GM19099 (cell line): ENCODE measurements around the gene GAA.

Experiments
- POLR2A ChIP-seq: IDR thresholded peaks from 3 replicates; pipeline ENCODE4 v1.6.1; 2011; ENCODE audit warnings: low read depth; ENCODE audit not compliant: insufficient read length; ENCODE audit errors: extremely low read depth

GAA gene

DNA sequence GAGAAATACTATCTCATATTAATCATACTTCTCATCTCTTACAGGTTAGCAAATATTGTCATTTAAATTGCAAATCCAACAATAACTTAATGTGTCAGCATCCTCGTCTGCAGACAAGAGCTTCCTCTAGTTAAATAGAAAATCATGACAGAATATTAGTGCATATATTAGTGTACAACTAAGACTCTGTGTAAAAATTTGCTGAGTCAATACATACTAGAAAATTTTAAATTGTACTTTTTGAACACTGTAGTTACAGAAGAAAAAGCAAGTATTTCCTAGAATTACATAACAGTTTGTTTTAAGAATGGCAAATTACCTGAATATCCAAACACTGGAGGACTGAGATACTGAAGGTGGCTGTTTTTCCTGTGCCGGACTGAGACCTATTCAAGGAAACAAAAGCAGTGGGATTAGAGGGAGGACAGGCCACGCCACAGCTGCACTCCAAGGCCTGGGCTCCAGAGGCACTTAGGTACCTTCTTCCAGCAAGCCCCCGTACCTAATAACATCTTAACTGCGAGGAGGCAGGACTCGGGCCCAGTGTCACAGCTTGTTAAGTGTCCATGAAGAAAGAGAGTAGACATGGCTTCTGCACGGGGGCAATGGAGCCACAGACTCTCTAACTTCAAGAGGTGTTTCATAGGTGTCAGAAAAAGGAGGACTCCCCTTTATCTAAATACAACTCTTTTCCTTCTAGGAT lies 40.2 kb downstream of the GAA start:
- TF ChIP-seq POLR2A, result no peak

DNA sequence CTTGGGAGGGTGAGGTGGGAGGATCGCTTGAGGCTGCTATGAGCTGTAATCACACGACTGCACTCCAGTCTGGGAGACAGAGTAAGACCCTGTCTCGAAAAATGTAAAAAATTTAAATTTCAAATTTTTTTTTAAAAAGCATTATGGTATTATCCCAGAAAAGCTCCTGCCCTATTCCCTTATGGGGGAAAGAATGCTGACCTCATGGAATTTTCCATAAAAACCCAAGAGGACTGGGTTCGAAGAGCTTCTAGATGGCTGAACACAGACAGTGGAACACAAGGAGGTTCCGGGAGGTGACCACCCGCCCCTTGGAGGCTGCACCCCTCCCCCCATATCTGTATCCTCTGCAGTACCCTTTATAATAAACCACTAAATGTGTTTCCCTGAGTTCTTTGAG lies 41.5 kb downstream of the GAA start:
- no peak for TF ChIP-seq POLR2A

DNA sequence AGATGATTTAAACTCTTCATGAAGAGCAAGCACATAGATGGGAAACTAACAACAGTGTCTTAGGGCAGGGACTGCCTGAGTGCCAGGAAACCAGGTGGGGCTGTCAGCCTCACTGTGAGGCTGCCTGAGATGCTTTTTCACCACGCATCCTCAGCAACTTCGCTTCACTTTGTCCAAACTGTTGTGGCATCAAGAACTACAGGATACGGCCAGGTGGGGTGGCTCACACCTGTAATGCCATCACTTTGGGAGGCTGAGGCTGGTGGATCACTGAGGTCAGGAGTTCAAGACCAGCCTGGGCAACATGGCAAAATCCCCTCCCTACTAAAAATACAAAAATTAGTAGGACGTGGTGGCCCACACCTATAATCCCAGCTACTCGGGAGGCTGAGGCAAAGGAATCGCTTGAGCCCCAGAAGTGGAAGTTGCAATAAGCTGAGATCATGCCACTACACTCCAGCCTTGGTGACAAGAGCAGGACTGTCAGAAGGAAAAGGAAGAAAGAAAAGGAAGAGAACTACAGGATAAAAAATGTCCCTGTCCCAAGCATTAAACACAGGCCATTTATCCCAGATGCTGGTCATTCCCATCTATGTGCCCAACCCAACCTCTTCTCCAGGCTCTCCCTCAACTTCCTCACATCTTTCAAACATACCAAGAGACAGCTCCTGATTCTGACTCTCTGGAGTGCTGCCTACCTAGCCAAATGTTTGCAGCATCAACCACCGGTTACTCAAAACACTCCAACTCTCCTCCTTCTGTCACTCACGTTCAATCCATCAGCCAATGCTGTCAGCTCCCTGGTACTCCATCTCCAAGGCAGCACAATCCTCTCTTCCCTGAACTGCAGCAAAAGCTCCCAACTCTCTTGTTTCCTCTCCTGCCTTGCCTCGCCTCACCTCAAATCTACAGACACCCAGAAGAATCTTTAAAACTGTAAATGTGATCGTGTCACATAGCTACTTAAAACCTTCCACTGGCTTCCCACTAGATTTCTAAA lies 44.0 kb downstream of the GAA start:
- TF ChIP-seq POLR2A, result no peak

DNA sequence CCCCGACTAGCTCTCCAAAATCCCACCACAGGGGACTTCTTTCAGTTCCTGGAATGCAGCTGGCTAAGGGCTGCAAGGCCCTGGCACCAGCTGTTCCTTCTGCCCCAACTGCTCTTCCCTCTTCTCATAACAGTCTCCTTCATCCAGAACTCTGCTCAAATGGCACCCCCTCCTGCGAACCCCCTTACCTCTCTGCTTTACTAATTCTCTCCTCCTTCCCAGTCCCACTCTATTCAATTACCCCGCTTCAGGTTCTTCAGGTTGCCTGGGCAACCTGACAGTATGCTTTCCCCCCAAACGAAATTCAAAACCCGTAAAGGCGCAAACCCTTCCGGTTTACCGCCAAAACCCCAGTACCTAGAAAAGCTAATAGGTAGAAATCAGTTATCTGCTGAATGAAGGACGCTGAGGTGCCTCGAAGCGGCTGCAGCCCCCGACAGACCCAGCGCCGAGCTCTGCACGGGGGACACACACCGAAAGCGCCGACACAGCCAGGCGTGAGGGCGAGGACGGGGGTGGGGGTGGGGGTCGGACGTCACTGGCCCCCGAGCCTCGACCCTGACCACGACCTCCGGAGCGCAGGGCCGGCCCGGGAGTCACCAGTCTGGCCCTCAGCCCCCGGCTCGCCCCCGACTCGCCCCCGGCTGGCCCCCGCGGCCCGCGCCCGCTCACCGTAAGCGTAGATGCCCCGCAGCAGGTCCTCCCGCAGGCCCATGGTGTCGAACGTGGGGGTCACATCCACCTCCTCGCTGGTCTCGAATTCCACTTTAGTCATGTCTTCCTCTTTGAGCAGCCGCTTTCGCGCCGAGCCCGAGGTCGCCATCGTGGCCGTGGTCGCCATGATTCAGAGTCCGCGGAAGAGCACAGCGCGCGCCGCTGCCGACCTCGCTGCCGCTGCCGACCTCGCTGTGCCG lies 45.0 kb downstream of the GAA start:
- no peak for TF ChIP-seq POLR2A

DNA sequence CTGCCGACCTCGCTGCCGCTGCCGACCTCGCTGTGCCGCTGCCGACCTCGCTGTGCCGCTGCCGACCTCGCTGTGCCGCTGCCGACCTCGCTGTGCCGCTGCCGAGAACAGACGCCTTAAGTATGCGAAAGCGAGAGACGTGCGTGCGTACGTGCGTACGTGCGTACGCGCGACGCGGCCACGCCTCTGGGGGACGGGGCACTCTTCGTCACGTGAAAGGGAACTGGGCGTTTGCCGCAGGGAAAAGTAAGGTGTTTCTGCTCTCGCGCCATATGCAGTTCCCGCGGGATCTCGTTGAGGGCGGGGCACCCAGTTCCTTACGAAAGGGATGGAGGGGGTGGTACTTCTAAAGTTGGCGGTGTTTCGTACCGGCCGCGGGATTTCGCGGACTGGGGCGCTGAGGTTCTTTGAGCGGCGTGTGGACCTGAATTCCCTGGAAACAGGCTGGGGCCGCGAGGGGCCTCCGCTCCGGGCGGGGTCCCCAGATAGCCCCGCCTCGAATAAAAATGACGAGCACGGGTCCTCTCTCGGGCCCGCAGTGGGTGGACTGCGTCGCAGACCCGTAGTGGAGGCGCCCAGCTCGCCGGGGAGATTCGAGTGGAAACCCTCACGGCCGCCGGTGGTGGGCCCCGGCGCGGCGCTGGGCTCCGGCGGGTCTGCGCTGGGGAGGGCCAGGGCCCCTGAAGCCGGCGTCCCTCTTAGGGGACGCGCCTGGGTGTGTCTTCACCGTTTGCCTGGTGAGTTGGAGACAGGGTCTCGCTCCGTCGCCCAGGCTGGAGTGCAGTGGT lies 45.8 kb downstream of the GAA start, which contains the start of gene EIF4A3:
TSS of gene EIF4A3 (minus strand) at position 94 of the 788 bp plus-strand sequence. CDS start 167 bp downstream, outside the sequence.
- peak; percentile 99 for TF ChIP-seq POLR2A

DNA sequence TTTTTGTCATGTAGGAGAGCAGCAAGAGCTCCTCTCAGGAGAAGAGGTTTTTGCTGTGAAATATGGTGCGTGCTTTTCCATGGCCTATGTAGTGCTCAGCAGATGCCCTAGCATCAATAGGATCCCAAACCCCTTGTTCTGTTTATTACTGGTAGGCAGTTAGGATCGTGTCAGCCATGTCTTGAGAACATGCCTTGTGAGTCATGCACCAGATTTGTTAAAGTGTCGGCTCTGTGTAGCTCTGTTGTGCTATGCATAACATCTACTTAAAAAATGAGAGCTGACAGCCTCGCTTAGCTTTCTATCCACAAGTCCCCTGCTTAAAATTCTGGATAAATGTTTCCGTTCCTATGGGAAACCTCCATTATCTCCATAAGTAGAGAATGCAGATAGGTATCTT lies 50.0 kb downstream of the GAA start:
- no peak for TF ChIP-seq POLR2A

DNA sequence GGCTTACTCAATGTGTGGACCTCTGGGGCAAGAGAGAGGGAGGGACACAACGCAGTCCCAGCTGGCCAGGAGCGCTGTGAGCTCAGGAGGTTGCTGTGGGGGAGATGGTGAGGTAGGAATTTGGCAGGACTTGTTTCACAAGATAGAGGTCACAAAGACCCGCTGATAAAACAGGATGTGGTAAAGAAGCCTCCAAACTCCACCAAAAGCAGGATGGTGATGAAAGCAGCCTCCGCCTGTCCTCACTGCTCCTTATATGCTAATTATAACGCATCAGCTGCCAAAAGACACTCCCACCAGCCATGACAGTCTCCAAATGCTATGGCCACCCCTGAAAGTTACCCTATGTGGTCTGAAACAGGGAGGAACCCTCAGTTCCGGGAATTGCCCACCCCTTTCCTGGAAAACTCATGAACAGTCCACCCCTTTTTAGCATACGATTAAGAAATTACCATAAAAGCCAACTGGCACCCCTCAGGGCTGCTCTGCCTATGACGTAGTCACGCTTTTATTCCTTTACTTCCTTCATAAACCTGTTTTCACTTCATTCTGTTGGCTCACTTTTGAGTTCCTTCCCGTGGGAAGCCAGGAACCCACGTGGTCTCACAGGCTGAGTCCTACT lies 50.8 kb downstream of the GAA start:
- TF ChIP-seq POLR2A, result no peak

DNA sequence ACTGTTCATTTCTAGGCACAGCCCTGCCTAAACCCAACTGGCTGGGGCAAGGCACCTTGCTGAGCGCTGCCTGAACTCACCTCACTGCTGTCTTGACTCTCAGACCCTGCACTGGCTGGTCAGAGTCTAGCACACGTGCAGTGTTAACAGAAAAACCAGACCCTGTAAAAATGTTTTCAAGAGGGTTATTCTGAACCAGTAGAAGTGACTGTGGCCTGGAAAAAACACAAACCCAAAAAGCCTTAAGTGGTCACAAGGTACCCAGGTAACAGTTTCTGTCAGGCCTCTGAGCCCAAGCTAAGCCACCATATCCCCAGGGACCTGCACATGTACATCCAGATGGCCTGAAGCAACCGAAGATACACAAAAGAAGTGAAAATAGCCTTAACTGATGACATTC lies 51.6 kb downstream of the GAA start:
- no peak for TF ChIP-seq POLR2A

DNA sequence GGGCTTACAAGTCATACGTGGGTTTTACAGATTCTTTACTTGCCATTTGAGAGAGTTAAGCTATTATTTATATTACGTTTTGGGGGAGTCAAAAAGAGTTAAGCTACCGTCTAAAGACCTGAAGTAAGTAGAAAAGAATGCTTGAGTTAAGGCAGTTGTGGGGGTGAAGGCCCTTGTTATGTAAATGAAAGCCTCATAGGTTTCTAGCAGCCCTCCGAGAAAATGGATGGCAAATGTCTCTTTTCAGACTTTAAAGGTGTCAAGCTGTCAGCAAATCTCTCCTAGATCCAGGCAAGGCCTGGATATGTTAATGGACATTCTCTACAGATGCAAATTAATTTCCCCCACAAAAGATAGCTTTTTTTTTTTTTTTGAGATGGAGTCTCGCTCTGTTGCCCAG lies 52.8 kb downstream of the GAA start:
- no peak for TF ChIP-seq POLR2A

DNA sequence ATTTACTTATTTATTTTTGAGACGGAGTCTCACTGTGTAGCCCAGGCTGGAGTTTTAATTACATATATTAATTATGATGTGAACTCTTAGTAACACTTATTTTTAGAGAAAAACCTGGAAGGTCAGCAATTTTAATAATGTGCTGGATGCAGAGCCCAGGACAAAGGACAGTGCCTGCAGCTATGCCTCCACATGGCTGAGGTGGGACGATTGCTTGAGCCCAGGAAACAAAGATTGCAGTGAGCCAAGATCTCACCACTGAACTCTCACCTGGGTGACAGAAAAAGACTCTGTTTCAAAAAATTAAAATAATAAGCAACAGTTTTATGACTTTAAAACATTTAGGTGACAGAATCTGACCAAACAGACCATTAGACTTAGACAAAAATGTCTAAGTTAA lies 57.5 kb downstream of the GAA start:
- no peak for TF ChIP-seq POLR2A

DNA sequence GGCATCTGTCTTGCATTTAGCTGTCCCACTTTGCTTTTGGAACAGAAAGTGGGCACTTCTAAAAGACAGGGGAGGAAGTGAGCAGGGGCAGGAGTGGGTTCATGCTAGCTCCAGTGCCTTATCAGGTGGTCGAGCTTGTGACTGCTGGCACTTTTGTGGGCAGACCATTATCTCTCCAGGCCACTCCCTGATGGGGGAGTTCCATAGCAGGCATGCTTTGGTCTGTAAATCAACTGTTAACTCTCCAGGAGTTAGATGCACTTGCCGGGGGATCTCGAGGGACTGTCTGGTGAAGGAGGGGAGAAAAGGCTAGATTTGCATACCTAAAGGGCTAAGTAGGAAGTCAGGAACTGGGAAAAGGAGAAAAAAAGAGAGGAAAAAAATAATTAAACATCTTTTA lies 59.2 kb downstream of the GAA start:
- no peak for TF ChIP-seq POLR2A

DNA sequence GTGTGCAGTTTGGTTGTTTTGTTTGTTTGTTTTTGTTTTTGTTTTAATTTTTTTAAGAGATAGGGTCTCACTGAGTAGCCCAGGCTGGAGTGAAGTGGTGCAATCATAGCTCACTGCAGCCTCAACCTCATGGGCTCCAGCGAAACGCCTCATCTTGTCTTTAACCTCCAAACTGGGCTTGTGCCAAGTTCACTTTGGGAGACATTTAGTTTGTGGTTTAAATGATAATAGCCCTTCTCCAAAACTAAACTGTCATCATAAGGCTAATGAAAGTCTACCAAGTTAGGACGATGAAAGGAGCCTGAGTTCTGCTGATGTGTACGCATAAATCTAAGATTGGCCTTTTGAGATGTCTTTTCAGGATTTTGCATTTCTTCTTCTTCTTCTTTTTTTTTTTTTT lies 62.0 kb downstream of the GAA start:
- TF ChIP-seq POLR2A, result no peak

DNA sequence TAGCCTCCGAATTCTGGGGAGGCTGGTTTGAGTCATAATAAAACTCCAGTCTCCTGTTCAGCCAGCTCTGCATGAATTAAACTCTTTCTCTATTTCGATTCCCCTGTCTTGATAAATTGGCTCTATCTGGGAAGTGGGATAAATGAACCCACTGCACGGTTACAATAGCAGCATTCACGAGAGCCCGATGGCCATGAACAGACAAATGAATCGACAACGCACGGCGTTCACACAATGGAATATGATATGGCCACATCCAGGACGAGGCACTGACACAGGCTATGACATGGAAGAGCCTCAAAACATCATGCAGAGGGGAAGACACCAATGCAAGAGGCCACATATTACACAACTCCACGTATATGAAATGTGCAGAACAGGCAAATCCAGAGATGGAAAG lies 62.8 kb downstream of the GAA start:
- TF ChIP-seq POLR2A, result no peak

DNA sequence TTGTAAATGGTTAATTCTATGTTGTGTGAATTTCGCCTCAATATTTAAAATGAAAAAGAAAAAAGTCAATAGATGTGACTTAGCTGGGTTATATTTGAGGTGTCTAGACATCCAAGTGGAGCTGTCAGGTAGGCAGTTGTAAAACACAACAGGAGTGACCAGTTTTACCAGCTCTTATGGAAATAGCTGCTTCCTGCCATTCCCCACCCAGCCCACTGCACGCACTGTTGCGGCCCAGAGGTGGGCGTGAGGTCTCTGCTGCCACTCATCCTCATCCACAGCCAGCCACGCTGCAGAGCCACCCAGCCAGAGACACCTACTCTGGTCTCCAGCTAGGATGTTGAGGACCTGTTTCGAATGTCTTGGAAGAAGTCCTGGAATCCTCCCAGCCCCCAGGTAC lies 65.1 kb downstream of the GAA start:
- no peak for TF ChIP-seq POLR2A

DNA sequence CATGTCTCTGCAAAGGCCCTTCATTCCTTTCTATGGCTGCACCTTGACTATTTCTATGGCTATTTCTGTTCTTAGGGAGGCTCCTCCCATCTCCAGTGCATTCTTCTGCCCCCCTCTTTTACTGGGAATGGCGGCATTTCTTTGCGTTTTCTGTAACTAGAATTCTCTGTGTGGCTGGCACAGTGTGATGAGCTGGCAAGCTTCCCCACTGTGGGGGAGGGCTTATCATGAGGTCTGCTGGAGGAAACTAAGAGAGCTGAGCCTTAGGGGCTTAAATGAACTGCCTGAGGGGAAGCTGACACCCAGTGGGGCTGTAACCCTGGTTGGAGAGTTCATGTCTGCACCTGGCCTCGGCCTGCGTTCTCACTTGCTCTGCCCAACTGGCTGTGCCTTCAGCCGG lies 67.0 kb downstream of the GAA start:
- TF ChIP-seq POLR2A, result no peak
